ENCODE data around the gene FERMT3.
A peak's percentile ranks its signal among the peaks of the same experiment; 100 is the strongest.
"Not testable (repeated sequence)": the region's sequence is repeated elsewhere in the genome, so short reads cannot be mapped to it uniquely, and the experiment has no call there.

Gene FERMT3

DNA sequence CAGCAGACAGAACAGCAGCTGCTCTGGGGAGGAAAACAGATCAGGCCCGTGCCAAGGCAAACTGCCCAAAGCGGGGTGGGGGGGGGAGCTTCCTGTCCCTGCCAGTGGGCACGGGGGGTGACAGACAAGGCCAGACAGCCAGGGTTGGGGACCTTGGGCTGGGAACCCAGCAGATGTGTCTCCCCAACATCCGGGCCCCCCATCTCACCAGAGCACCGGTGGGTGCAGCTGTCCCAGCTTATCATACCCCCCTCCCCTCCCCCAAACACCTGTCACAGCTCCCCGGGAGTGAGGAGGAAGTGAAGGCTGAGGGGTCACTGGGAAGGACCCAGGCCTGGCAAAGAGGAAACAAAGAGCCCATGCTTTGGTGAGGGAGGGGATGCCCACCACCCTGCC lies 38.9 kb downstream of the FERMT3 start:
- TF ChIP-seq, protein P1, sequence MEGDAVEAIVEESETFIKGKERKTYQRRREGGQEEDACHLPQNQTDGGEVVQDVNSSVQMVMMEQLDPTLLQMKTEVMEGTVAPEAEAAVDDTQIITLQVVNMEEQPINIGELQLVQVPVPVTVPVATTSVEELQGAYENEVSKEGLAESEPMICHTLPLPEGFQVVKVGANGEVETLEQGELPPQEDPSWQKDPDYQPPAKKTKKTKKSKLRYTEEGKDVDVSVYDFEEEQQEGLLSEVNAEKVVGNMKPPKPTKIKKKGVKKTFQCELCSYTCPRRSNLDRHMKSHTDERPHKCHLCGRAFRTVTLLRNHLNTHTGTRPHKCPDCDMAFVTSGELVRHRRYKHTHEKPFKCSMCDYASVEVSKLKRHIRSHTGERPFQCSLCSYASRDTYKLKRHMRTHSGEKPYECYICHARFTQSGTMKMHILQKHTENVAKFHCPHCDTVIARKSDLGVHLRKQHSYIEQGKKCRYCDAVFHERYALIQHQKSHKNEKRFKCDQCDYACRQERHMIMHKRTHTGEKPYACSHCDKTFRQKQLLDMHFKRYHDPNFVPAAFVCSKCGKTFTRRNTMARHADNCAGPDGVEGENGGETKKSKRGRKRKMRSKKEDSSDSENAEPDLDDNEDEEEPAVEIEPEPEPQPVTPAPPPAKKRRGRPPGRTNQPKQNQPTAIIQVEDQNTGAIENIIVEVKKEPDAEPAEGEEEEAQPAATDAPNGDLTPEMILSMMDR (IDR thresholded peaks at IDR 0.05; ENCODE audit: unreplicated experiment in 3 of 3) = no peak
- H3K9me3 Mint-ChIP-seq = no peaks in the 10 kb centered on the region
- peak overlapping the region; percentile 76 to 88 (median 86) for H3K27ac Mint-ChIP-seq

DNA sequence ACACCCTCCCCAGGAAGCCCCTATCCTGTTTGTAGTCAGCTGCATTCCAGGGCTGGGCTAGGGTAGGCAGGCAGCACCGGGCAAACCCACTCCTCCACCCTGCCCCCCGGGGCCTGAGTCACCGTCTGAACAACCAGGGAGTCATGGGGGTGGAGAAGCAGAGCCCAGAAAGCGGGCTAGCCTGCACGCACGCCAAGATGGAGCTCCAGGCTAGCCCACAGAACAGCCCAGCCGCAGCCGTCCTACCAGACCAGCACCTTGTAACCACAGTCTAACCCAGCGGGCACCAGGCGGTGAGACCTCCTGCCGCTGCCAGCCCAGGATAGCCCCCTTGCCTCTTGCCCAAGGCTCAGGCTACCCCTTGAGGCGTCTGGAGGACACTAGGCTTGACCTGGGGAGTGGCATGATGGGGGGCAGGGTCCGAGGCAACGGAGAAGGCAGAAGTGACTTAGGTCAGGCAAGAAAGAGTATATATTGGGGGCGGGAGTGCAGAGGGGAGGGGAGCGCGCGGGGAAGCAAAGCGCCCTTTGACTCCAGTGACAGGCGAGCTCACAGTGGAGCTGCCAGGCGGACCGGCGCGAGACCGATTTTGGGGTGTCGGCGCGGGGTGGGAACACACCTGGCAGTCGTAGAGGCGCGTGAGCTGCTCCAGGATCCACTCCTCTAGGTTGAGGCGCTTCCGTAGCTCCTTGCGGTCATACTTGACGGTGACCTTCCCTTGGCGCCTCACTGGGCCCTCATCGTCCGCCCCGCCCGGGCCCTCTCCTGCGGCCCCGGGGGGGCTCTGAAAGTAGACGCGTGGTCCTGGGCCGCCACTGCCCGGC lies 39.5 kb downstream of the FERMT3 start:
- Mint-ChIP-seq H3K27me3 (ENCODE audit: low read depth) (no peaks in the 10 kb centered on the region), H3K27ac (peak overlapping the region; percentile 76 to 88 (median 86)), H3K36me3 (ENCODE audit: low read depth) (peaks cover 6% of the 10 kb centered on the region), H3K9me3 (no peaks in the 10 kb centered on the region), H3K4me3 (peak overlapping the region; percentile 90 to 96 (median 91)), H3K4me1 (peaks cover 27% of the 10 kb centered on the region)
- TF ChIP-seq, protein P1 (IDR thresholded peaks at IDR 0.05; ENCODE audit: unreplicated experiment in 3 of 3) = no peak

More for the DNA sequence above, 38.9 kb downstream of the FERMT3 start:
- H3K36me3 Mint-ChIP-seq (ENCODE audit: low read depth) = peaks cover 6% of the 10 kb centered on the region
- peak overlapping the region; percentile 90 to 96 (median 91) for H3K4me3 Mint-ChIP-seq
- no peaks in the 10 kb centered on the region for H3K27me3 Mint-ChIP-seq (ENCODE audit: low read depth)
- H3K4me1 Mint-ChIP-seq = peaks cover 32% of the 10 kb centered on the region

DNA sequence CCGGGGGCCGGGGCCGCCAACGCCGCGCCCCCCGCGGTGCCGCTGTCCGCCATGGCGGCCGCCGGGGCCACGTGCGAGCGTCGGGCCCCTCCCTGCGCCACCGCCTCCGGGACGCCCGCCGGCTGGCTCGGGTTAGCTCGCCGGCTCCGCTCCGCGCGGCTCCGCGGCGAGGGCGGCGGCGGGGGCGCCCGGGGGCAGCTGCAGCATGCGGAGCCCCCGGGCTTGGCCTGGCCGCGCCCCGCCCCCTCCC lies 40.0 kb downstream of the FERMT3 start:
- H3K9me3 Mint-ChIP-seq; H3K36me3 Mint-ChIP-seq (ENCODE audit: low read depth); H3K27me3 Mint-ChIP-seq (ENCODE audit: low read depth): not testable (repeated sequence)
- Mint-ChIP-seq H3K27ac (peak overlapping the region in 2 of 3 experiments; percentile 90 to 94), H3K4me3 (peak overlapping the region; percentile 88 to 93 (median 90)), H3K4me1 (peaks cover 27% of the 10 kb centered on the region)

DNA sequence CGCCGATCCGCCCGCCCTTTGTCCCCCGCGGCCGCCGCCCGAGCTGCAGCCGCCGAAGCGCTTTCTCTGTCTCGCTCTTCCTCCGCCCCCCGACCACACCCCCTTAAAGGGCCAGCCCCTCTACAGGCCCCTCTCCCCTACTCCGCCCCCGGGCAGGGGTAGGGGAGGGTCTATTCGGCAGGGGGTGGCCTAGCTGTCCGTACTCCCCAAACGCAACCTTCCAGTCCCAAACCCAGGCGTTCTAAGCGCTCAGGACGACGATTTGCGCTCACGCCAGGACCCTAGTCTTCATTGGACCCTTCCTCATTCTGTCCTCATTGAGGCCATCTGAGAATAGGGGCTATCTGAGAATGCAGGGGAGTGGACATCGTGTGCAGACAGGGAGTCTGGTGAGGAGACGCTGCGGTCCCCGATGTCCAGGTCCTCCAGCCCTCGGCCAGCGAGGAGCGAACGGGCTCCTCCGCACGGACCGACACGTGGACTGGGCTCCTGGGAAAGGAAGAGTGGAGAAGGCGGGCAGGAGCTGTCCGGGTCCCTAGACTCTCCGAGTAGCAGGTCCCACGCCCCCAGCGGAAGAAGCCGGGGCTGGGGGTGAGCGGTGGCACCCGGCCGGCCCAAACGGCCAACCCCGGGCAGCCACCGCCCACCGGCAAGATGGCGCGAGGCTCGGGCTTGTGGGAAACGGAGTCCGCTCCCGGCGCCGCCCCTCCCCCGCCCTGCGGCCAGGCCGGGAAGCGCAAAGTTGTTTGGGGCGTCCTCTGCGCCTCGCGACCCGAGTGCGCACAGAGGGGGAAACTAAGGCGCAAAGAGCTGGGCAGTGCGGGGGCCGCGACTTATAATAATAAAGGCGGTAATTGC lies 40.6 kb downstream of the FERMT3 start, which contains the start of gene PPP1R14B:
TSS of gene PPP1R14B (minus strand) at position 73 of the 858 bp plus-strand sequence. CDS start 270 bp downstream, outside the sequence.
- H3K9me3 Mint-ChIP-seq = no peaks in the 10 kb centered on the region
- peak within 1 kb of the TSS; percentile 94 to 95 (median 94) for H3K27ac Mint-ChIP-seq
- peaks cover 6% of the 10 kb centered on the region for H3K36me3 Mint-ChIP-seq (ENCODE audit: low read depth)
- TF ChIP-seq, protein P1 (IDR thresholded peaks at IDR 0.05; ENCODE audit: unreplicated experiment in 3 of 3) = peak in 1 of 3 experiments; percentile 9
- H3K4me1 Mint-ChIP-seq = peaks cover 27% of the 10 kb centered on the region
- H3K4me3 Mint-ChIP-seq = peak within 1 kb of the TSS; percentile 91 to 96 (median 93)
- no peaks in the 10 kb centered on the region for H3K27me3 Mint-ChIP-seq (ENCODE audit: low read depth)

DNA sequence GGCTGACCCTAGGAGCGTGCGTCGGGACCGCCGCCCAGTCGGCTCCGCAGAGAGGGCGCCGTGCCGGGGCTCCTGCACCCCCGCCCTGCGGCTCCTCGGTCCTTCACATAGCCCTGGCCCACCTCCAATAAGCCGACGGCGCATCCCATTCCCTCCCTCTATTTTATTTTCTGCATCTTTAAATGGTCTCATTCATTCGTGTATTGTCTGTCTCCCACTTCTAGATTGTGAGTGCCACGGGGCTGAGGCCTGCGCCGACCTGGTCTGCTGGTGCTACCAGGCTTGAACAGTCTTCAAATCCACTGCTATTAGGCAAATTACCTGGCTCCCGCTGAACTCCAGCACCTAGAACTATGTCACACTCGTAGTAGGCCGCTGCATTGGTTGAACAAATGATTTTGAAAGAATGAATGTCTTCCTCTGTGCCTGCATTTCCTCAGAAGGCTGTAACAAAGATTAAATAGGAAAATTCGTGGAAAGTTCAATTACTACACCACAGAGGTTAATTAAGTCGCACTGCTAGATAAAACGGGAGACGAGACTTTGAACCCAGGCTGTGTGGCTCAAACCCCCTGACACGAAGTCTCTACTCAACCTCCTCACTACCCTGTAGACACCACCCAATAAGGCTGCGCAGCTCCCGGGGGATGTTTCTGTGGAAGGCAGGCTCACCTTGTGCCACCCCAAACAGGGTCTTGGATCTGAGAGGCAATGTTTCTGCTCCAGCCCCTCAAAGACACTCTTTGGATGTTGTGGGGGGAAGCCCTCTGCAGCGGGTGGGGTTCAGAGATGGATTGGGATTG lies 41.4 kb downstream of the FERMT3 start:
- Mint-ChIP-seq H3K4me1 (peaks cover 27% of the 10 kb centered on the region), H3K9me3 (no peaks in the 10 kb centered on the region), H3K4me3 (peak overlapping the region; percentile 88 to 93 (median 89)), H3K27ac (peak overlapping the region; percentile 88 to 94 (median 92)), H3K36me3 (ENCODE audit: low read depth) (peaks cover 6% of the 10 kb centered on the region), H3K27me3 (ENCODE audit: low read depth) (no peaks in the 10 kb centered on the region)
- TF ChIP-seq, protein P1 (IDR thresholded peaks at IDR 0.05; ENCODE audit: unreplicated experiment in 3 of 3) = no peak

Measured in nephron (organoid).